SK-N-MC (cell line): ENCODE data around the gene RTN4RL1.

Source experiments
- EZH2 ChIP-seq: fragments of 200-600 bp; sonication (generic); IDR thresholded peaks from one replicate; pipeline ENCODE4 v1.6.1; 2017; ENCODE audit warnings: antibody characterized with exemption
- FOXP2 ChIP-seq: optimal IDR thresholded peaks from 2 replicates; pipeline ENCODE3; 2011; ENCODE audit warnings: mild to moderate bottlenecking, moderate library complexity; ENCODE audit not compliant: insufficient read depth; ENCODE audit errors: extremely low read length, control extremely low read depth
- POLR2AphosphoS5 ChIP-seq: IDR thresholded peaks from 2 replicates; pipeline ENCODE4 v1.6.1; 2012; ENCODE audit warnings: mild to moderate bottlenecking, low read depth, low read length, borderline replicate concordance

DNA sequence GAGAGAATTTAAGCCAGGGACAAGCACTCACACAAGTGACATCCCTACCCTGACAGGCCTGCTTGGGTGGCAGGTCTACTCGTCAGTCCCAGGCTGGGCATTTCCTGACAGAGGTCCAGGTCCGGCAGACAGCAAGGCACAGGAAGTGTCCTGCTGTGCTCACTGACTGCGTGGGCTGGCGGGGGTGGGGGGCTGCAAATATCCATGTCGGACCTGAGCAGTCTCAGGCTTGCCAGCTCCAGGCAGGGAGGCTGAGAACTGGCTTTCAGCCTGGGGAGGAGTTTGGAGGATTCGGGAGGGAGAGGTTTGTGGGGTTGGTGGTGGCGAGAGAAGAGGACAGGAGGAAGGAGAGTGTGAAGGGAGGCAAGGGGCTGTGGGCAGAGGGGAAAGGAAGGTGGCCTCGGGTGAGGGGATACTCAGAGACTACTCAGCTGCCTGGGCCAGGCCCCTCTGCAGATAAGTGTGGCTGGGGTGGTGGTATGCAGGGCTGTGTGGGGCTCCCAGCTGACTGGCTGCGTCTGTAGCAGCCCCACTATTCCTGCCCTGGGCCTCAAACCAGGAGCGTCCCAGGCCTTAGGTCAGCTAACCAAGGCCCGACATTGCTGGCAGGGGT lies 37.5 kb upstream of the RTN4RL1 start:
- TF ChIP-seq EZH2 (no peak), POLR2AphosphoS5 (no peak), FOXP2 (no peak)
